IPS-18c (cell line): Measurements from ENCODE around the gene TAOK3.
"Not testable (repeated sequence)": the region's sequence is repeated elsewhere in the genome, so short reads cannot be mapped to it uniquely, and the experiment has no call there.

Experiments
- H3K4me3 ChIP-seq: 2 replicates; pipeline ENCODE4 v1.7.0; 2013; ENCODE audit warnings: low read depth, mild to moderate bottlenecking, low read length, moderate library complexity; ENCODE audit not compliant: insufficient read depth
- H3K9me3 ChIP-seq: one replicate; pipeline ENCODE4 v1.6.1; 2013; ENCODE audit warnings: mild to moderate bottlenecking, low read length, moderate library complexity; ENCODE audit not compliant: control insufficient read depth, insufficient read depth

TAOK3 gene

DNA sequence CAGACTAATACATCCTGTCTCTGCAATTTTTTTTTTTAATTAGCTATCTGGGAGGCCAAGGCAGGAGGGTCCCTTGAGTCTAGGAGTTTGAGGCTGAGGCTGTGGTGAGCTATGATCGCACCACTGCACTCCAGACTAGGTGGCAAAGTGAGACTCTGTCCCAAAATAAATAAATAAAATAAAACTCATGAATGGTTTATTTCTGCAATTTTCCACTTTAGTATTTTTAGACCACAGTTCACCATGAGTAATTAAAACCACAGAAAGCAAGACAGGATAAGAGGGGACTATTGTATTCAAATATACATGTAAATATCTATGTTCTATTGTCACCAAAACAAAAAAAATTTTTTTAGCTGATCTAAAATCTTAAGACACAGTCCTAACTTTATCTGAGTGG lies 17.8 kb downstream of the TAOK3 start:
- H3K4me3 ChIP-seq = no peak overlapping the region

DNA sequence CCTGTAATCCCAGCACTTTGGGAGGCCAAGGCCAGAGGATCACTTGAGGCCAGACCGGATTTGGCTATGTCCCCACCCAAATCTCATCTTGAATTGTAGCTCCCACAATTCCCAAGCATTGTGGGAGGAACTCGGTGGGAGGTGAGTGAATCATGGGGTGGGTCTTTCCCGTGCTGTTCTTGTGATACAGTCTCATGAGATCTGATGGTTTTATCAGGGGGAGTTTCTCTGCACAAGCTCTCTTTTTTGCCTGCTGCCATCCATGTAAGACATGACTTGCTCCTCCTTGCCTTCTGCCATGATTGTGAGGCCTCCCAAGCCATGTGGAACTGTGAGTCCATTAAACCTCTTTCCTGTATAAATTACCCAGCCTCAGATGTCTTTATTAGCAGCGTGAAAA lies 18.2 kb downstream of the TAOK3 start:
- not testable (repeated sequence) for H3K4me3 ChIP-seq, H3K9me3 ChIP-seq

More for the DNA sequence above, 17.8 kb downstream of the TAOK3 start:
- no peaks in the 10 kb centered on the region for H3K9me3 ChIP-seq

DNA sequence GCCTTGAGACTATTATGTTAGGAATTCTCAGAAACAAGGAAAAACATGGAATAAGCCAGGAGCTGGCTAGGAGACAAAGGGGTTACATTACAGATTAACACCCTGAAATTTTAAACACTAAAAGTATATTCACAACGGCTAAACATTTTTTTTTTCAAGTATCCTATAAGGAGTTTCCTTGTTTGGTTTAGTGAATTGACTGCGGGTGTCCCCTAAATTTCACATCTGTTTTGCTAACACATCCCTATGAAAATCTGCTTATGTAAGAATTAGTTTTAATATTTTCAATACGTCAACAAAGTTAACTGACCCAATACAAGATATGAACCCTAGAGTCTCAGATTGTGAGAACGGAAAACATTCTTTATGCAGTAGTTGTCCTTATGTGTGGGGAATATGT lies 19.0 kb downstream of the TAOK3 start:
- no peaks in the 10 kb centered on the region for H3K9me3 ChIP-seq

DNA sequence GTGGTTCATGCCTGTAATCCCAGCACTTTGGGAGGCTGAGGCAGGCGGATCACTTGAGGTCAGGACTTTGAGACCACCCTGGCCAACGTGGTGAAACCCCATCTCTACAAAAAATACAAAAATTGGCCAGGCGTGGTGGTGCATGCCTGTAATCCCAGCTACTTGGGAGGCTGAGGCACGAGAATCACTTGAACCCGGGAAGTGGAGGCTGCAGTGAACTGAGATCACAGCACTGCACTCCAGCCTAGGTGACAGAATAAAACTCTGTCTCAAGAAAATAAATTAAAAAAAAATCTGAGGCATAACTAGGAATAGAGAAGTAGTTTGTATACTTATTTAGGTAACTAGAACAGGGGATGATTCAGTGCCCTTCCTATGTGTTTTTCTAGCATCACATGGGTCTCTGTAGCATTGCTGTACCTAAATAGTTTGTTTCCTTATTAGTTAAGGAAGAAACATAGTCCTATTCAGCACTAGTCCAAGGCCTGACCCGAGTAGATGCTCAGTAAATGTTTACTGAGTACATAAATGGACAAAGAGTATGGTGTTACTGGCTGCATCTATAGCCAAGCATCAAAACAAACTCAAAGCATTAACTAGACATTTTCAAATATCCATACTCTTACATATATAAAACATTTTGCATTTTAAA lies 21.7 kb downstream of the TAOK3 start:
- Histone ChIP-seq H3K4me3 (no peak overlapping the region), H3K9me3 (no peaks in the 10 kb centered on the region)

More for the DNA sequence above, 19.0 kb downstream of the TAOK3 start:
- no peak overlapping the region for H3K4me3 ChIP-seq

DNA sequence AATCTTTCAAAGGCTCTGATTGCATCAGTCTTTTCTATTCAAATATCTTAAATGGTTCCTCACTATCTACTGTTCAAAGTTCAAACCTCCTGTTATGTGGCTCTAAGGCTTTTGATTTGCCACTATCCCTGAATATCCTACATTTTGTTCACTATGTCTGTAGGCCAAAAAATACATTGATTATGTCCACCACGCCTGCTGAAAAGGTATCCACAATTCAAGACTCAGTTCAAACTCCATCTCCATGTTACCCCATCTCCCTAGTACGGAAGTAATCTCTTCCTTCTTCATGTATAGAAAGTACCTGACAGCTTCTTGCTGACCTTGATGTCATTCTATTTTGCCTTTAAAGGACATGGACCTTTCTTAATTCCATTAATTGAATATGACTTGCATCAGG lies 24.8 kb downstream of the TAOK3 start:
- H3K9me3 ChIP-seq = no peaks in the 10 kb centered on the region

DNA sequence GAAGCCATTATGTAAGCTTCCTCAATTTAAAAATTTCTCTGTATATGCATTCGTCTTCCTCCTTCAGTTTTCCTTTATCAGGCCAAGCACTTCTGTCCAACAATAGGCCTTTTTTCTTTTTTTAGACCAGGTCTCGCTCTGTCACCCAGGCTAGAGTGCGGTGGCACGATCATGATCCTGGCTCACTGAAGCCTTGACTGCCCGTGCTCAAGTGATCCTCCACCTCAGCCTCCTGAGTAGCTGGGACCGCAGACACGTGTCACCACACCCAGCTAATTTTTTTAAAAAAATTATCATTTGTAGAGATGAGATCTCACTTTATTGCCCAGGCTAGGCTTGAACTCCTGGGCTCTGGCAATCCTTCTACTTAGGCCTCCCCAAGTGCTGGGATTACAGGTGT lies 25.8 kb downstream of the TAOK3 start:
- Histone ChIP-seq H3K4me3 (no peak overlapping the region), H3K9me3 (no peaks in the 10 kb centered on the region)

More for the DNA sequence above, 24.8 kb downstream of the TAOK3 start:
- no peak overlapping the region for H3K4me3 ChIP-seq

DNA sequence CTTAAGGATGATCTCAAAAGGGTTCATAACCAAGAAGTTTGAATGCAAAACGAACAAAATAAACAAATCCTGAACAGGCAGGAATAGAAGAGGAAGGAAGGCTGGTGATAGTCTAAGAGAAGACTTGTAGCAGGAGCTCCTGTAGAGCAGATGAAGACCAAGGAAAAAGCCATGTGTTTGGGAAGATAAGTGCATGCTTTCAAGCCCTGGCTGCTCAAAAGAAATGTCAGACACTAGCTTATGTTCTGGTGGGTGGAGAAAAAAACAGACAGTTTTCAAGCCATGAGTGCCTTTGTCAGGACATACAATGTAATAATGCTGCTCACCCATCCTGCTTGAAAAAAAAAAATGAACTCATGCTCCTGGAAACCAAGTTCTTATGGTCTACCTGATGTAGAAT lies 27.4 kb downstream of the TAOK3 start:
- no peaks in the 10 kb centered on the region for H3K9me3 ChIP-seq
- H3K4me3 ChIP-seq = no peak overlapping the region

DNA sequence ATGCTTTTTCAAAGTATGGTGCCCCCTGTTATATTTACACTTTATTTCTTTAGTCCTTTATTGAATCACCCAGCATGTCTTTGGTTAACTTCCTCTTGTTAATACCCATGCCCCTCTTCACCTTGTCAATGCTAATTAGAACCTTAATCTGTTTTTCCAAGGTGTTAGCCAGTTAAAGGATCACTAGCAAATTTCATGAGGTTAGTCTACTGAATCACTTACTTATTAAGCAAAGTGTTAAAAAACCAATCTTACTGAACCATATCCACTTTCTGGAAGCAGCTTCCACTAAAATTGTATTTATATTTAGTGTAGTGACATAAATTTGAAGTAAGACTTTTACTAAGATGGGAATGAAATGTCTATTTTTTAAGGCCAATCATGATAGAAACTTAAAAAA lies 27.9 kb downstream of the TAOK3 start:
- H3K4me3 ChIP-seq = no peak overlapping the region
- H3K9me3 ChIP-seq = no peaks in the 10 kb centered on the region

DNA sequence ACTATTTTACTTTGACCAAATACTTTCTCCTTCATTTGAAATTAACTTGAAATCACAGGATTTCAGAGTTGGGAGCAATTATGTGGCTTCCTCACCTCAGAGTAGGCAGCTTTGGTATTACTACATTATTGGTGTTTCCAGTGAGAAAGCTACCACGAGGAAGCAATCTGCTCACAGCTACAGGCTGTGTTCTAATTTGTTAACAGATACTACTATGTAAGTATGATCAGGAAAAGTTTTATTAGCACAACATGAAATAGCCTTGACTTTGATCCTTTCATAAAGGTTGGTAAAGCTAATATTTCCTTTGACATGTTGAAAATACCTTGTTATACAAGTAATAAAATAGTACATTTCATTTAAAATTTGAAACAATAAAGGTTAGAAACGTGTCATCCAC lies 30.6 kb downstream of the TAOK3 start:
- H3K9me3 ChIP-seq = no peaks in the 10 kb centered on the region
- no peak overlapping the region for H3K4me3 ChIP-seq

DNA sequence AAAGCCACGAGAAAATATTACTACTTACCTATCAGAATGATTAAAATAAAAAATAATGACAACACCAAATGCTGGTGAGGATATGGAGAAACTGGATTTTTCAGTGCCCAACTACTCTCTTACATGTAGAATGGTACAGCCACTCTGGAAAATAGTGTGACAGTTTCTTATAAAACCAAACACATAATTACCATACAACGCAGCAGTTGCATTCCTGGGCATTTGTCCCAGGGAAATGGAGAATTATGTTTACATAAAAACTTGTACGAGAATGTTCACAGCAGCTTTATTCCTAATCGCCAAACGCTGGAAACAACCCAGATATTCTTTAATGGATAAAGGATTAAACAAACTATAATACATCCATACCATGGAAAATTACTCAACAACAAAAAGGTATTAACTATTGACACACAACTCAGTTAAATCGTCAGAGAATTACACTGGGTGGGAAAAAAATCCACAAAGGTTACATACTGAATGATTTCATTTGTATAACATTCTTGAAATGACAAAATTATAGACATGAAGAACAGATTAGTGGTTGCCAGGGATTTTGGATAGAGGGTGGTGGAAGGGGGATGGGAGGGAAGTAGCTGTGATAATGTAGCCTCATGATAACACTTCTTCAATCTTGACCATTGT lies 35.4 kb downstream of the TAOK3 start:
- Histone ChIP-seq H3K4me3 (no peak overlapping the region), H3K9me3 (no peaks in the 10 kb centered on the region)

DNA sequence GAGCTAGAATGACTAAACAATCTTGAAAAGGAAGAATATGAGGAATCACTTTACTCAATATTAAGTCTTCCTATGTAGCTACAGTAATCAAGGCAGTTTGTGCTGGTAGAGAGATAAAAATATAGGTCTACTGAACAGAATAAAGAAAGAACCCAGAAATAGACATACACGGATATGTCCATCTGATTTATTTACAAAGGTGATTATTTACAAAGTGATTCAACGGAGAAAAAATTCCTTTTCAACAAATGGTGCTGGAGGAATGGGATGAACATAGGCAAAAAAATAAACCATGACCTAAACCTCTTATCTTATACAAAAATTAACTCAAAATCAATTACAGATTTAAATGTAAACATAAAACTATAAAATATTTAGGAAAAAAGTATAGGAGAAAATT lies 36.6 kb downstream of the TAOK3 start:
- Histone ChIP-seq H3K4me3 (no peak overlapping the region), H3K9me3 (no peaks in the 10 kb centered on the region)

DNA sequence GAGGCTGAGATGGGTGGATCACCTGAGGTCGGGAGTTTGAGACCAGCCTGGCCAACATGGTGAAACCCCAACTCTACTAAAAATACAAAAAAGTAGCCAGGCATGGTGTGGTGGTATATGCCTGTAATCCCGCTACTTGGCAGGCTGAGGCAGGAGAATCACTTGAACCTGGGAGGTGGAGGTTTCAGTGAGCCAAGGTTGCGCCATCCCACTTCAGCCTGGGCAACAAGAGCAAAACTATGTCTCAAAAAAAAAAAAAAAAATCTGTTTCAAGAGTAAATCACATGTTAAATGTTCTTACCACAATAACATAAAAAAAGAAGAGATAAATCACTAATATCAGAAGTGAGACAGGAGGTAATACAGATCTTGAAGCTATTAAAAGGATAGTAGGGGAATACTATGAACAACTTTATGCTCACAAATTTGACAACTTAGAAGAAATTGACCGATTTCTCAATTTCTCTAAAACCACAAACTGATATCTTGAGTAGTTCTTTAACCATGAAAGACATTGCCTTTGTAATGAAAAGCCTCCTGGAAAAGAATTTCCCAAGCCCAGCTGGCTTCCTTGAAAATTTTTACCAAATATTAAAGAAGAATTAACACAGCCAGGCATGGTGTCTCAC lies 37.7 kb downstream of the TAOK3 start:
- Histone ChIP-seq H3K9me3 (no peaks in the 10 kb centered on the region), H3K4me3 (no peak overlapping the region)

DNA sequence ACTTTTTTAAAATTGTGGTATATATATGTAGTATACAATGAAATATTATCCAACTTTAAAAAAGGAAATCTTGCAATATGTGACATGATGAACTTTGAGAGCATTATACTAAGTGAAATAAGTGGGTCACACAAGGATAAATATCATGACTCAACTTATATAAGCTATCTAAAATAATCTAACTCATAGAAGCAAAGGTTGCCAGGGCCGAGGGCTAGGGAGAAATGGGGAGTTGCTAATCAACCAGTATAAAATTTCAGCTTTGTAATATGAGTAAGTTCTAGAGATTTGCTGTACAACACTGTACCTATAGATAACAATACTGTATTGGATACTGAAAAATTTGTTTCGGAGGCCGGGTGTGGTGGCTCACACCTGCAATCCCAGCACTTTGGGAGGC lies 38.5 kb downstream of the TAOK3 start:
- Histone ChIP-seq H3K4me3 (no peak overlapping the region), H3K9me3 (no peaks in the 10 kb centered on the region)

DNA sequence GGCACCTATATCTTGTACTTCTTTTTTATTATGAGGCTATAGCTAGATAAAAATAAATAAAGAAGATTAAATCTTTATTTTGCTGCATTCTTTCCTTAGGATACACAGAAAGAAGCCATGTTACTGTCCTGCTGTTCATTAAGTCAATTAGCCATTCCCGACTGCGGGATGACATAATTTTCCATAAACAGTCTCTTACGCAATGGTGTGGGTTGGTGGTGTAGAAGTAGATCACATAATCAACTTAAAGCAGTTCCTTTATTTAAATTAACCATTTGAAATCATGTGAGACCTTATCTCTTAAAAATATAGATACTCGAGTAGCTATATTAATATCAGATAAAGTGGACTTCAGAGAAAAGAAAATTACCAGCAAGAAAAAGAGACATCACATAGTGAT lies 40.2 kb downstream of the TAOK3 start:
- no peaks in the 10 kb centered on the region for H3K9me3 ChIP-seq
- H3K4me3 ChIP-seq = no peak overlapping the region

DNA sequence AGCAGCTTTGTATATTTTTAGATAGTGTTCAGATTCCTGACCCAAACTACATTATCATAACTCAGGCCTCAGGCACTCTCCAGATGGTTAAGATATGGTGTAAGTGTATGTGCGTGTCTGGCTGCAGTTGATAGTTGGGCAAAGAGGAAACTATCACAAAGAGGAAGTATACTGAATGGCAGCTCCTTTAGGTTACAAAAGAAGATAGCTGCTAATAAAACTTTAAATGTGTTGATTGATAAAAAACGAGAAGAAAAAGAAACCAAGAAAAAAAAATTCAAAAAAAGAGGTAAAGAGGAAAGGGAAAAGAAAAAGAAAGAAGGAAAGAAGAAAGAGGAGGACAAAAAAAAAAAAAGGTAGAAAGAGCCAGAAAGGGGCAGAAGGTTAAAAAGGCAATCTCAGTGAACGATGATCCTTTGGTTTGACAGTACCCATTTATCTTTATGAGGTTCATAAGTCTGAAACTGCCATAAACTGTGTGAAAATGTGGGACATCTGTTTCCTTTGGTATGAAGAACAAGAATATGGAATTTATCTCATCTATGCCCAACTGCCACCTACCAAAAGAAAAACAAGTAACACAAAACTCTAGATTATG lies 42.2 kb downstream of the TAOK3 start:
- Histone ChIP-seq H3K9me3 (no peaks in the 10 kb centered on the region), H3K4me3 (no peak overlapping the region)

DNA sequence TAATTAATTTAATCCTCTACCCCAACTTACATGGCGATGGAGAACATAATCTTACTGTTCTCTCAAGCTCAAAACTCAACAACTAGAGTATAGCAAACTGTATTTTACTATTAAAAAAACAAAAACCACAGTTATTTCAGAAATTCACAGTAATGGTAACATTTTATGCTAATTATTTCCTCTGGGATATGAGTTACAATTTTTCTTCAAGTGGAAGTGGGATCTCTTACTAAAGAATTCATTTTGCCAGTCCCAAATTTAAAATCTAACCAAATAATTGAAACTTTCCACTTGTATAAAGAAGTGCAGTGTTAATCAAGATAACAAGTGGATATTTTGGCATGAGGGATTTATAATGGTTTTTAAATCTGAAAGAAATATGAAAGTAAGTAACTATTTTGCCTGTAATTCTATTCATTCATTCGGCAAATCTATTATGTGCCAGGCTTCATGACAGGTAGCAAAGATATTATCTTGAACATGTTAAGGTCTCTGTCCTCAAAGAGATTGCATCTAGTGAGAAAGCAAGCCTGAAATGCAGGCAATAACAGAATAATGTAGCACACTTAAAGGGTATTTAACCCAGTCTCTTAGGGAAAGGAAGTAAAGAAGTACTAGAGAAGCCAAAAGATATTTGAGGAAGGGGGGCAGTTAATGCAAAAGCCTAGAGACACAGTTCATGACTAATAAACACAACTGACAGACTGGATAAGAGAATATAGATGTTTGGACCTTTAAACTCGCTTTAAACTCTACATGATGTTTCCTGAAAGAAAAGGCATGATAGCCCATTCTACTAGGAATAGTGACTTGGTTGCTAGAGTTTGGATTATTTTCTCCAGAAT lies 44.0 kb downstream of the TAOK3 start:
- H3K4me3 ChIP-seq = no peak overlapping the region

DNA sequence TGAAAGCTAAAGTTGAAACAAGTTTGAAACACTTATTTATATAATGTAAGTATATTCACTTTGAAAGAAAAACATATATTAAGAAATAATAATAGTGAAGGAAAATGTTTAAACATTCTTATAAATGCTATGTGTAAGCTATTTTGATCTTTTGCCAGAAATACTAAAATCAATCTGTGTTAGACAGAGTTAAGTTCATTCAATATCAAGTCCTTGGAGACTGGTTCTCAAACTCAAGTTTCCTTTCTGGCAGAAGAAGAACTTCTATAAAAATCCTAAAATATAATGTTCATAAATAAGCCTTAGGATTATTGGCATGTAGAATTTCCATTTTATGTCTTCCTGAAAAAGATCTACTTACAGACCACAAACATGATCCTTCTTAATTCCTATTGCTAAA lies 45.3 kb downstream of the TAOK3 start:
- Histone ChIP-seq H3K9me3 (no peaks in the 10 kb centered on the region), H3K4me3 (no peak overlapping the region)

More for the DNA sequence above, 44.0 kb downstream of the TAOK3 start:
- no peaks in the 10 kb centered on the region for H3K9me3 ChIP-seq
